NB4 (cell line): Measurements from ENCODE around the gene GDI2.

Experiments used
- CTCF ChIP-seq: IDR thresholded peaks from one replicate; pipeline ENCODE4 v1.5.1; 2012; ENCODE audit warnings: low read depth, low read length
- MAX ChIP-seq: IDR thresholded peaks from 2 replicates; pipeline ENCODE4 v1.6.1; 2011; ENCODE audit warnings: low read depth, low read length
- POLR2A ChIP-seq: IDR thresholded peaks from 2 replicates; pipeline ENCODE4 v1.6.1; 2011; ENCODE audit warnings: mild to moderate bottlenecking; ENCODE audit not compliant: insufficient read length; ENCODE audit errors: extremely low read depth

GRCh38 chr10:5818894-5819293 is 5.7 kb upstream of the GDI2 start:
- TF ChIP-seq CTCF (no peak), POLR2A (no peak), MAX (no peak)
